Measurements from ENCODE around the gene CASP5.

DNA sequence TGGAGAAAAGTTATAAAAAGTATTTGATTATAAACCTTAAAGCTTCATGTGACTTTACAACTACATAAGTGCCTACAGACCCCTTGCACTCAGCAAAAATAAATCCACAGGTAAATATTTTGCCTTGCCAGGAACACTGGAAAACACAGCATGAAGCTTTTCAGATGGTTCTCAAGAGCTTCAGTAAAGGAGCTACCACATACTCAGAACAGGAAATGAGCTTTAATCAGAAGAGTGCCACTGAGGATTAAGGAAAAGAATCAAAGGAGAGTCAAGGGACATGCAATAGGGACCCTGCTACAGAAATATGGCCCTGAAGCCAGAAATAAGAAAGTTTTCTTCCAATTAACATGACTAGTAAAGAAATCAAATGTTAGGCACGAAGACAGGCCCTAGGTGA is 10.8 kb upstream of the CASP5 start:
- TF ChIP-seq CTCF (conservative IDR thresholded peaks at IDR 0.05): no peak
- TF ChIP-seq EZH2 (IDR thresholded peaks at IDR 0.05; ENCODE audit: low read depth): no peak
